Measurements from ENCODE around the gene ARL15.

- TF ChIP-seq POLR2AphosphoS5 (IDR thresholded peaks at IDR 0.05; ENCODE audit: insufficient read depth in 1 of 2, low read depth in 1 of 2) (no peak), CTCF (IDR thresholded peaks at IDR 0.05) (no peak), POLR2A (IDR thresholded peaks at IDR 0.05) (no peak)
These were observed 159.5 kb downstream of the ARL15 start for GRCh38 chr5:54150841-54151240.

Measured in vagina (tissue), 2 donors.